Measurements from ENCODE around the gene PLIN4.

- TF ChIP-seq CTCF (IDR thresholded peaks at IDR 0.05) (no peak), POLR2A (IDR thresholded peaks at IDR 0.05) (no peak)
Observed at GRCh38 chr19:4508698-4509097, 9.6 kb downstream of the PLIN4 start.
